Measurements from ENCODE around the gene EFL1.

DNA sequence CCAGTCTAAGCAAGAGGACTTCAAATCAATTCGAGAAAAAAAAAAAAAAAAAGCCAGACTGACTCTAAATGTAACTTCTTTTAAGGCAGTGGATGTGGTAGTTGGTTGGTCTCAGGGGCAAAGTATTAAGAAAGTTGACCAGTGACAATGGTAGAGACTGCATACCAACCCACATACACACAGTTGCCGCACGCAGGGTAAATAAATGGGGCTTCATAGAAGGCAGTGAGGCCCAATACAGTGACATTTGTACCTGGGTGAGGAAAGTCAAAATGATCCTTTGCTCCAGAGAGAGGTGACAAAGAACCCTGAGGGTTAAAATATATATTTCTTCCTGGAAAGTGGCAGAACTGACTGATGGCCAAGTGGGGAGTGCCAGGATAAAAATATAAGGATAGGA lies 116.0 kb downstream of the EFL1 start:
- no peak for TF ChIP-seq POLR2A (IDR thresholded peaks at IDR 0.05)
- TF ChIP-seq CTCF (IDR thresholded peaks at IDR 0.05 in 4 of 5, conservative IDR thresholded peaks at IDR 0.05 in 1 of 5): no peak

All from gastrocnemius medialis (tissue), 4 donors.